Measurements from ENCODE around the gene RFFL. TPM values are rescaled to one million over a fixed set of nuclear protein-coding genes. Genes with fewer than 3 reads are reported as not detected.
A peak's percentile ranks its signal among the peaks of the same experiment; 100 is the strongest.

RFFL gene
- total RNA-seq, 1 experiment from 2014 or later, result 40.3 TPM

DNA sequence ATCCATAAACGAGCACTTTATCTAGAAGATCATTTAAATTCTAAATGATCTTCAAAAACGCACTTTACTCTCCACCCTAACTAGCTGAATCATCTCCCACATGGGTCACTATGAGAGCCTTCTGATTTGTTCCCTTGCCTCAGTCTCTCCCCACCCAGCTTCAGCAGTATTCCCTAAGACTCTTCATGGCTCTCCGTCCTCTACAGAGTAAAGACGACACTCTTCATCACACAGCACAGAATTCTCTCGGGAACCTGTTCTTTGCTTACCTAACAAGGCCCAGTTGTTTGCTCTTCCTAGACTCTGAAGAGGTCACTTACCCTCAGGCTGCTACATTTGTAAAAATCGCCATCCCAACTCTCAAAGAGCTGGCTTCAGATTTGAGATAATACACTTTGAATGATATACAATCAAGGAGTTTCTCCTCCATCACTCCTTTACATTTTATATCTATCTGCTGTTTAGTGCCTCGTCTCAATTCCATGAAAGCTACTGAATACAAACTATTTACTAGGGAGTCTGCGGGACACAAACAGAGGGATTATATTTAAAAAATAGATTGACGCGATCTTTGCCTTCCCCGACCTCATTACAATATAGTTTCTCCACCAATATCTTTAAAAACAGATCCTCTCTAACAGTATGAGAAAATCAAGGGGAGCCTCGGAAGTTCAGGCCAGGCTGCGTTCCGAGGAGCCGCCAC is 83.7 kb downstream of the RFFL start:
- Histone ChIP-seq H3K9ac (ENCODE audit: low read length) (peak overlapping the region; percentile 93), H3K4me3 (replicated peaks in 1 of 2; ENCODE audit: low read depth in 1 of 2, low read length in 2 of 2) (peak overlapping the region; percentile 68 to 80), H3K4me1 (ENCODE audit: control insufficient read depth in 1 of 2, insufficient read depth in 2 of 2, low read length in 2 of 2) (peaks cover 9 to 19% of the 10 kb centered on the region in 2 experiments; a peak in 3 of 4 replicates), H4K20me1 (ENCODE audit: insufficient read depth) (no peaks in the 10 kb centered on the region), H3K4me2 (ENCODE audit: low read length) (peak overlapping the region; percentile 90), H3K27me3 (ENCODE audit: insufficient read depth, low read length) (no peaks in the 10 kb centered on the region), H3K27ac (ENCODE audit: low read depth, low read length) (peak overlapping the region; percentile 87), H3K9me3 (ENCODE audit: control insufficient read depth in 1 of 2, insufficient read depth in 1 of 2, low read depth in 1 of 2, low read length in 2 of 2) (no peaks in the 10 kb centered on the region), H3K79me2 (ENCODE audit: insufficient read depth, low read length) (peaks cover 30% of the 10 kb centered on the region), H2AFZ (ENCODE audit: low read depth, low read length, poor library complexity, severe bottlenecking) (peak overlapping the region; percentile 67), H3K9me2 (ENCODE audit: insufficient read depth) (no peaks in the 10 kb centered on the region), H3K36me3 (ENCODE audit: control insufficient read depth in 1 of 2, insufficient read depth in 2 of 2, low read length in 2 of 2) (0 out of 4 replicates have a peak, but pooled peaks cover 0 to 2% of the 10 kb centered on the region in 2 experiments)
- ChIA-PET POLR2A (interaction anchor here (1.4 to 1.8 kb wide), 2 partner anchors 11 to 14 kb away, joined by 4 to 5 read pairs; no protein-coding TSS in a partner anchor), RAD21 (ENCODE audit: low non-redundant PET in 1 of 2, low total read pairs in 2 of 2, uncharacterized antibody in 2 of 2, unreplicated experiment in 2 of 2) (no interaction called here), CTCF (interaction anchor here (1.4 kb wide), 1 partner anchor 437 kb away, joined by 3 read pairs; no protein-coding TSS in a partner anchor)
- TF ChIP-seq, protein P1, sequence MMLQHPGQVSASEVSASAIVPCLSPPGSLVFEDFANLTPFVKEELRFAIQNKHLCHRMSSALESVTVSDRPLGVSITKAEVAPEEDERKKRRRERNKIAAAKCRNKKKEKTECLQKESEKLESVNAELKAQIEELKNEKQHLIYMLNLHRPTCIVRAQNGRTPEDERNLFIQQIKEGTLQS (IDR thresholded peaks at IDR 0.05), result no peak
- intact Hi-C loops (cut with micrococcal nuclease), result loop anchor here (5.0 kb wide), 2 partner anchors 138 to 262 kb away; partner anchors contain the start of genes RAD51D and SLFN5
- BruUV-seq (replicated peaks), result TSS peak; percentile 98
- ATAC-seq (no peak), DNase-seq (ENCODE audit: low read depth, low spot score) (no peak)

DNA sequence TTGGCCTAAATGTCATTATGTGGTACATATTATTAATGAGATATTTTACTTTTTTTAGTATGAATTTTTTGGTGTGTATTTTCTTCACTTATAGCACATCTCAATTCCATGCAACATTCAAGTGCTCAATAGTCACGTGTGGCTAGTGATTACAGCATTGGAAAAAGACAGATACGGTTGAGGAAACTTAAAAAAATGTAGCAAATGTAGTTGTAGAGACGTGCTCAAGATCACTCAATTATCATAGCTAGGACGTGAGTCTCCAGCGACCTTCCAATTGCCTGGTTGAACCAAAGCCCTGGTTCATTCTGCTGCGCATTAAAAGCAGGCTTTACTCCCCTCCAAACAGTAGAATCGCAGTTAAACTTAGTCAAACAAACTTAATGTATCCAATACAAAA is 84.4 kb downstream of the RFFL start:
- Histone ChIP-seq H3K4me1 (ENCODE audit: control insufficient read depth in 1 of 2, insufficient read depth in 2 of 2, low read length in 2 of 2) (peaks cover 9 to 19% of the 10 kb centered on the region in 2 experiments; a peak in 3 of 4 replicates), H3K79me2 (ENCODE audit: insufficient read depth, low read length) (peaks cover 29% of the 10 kb centered on the region), H3K9ac (ENCODE audit: low read length) (peak overlapping the region; percentile 93; the same call in 1 of the 2 replicates), H3K4me3 (replicated peaks in 1 of 2; ENCODE audit: low read depth in 1 of 2, low read length in 2 of 2) (peak overlapping the region; percentile 68 to 80; a peak in 3 of 4 replicates), H3K4me2 (ENCODE audit: low read length) (peak overlapping the region; percentile 90), H4K20me1 (ENCODE audit: insufficient read depth) (no peaks in the 10 kb centered on the region), H3K9me2 (ENCODE audit: insufficient read depth) (no peaks in the 10 kb centered on the region), H2AFZ (ENCODE audit: low read depth, low read length, poor library complexity, severe bottlenecking) (no peak overlapping the region), H3K9me3 (ENCODE audit: control insufficient read depth in 1 of 2, insufficient read depth in 1 of 2, low read depth in 1 of 2, low read length in 2 of 2) (no peaks in the 10 kb centered on the region), H3K36me3 (ENCODE audit: control insufficient read depth in 1 of 2, insufficient read depth in 2 of 2, low read length in 2 of 2) (no peaks in the 10 kb centered on the region), H3K27ac (ENCODE audit: low read depth, low read length) (peak overlapping the region; percentile 87; the same call in 1 of the 2 replicates), H3K27me3 (ENCODE audit: insufficient read depth, low read length) (no peaks in the 10 kb centered on the region)
- intact Hi-C loops (cut with micrococcal nuclease), result no loop called here
- ATAC-seq, result no peak
- no TSS peak for BruUV-seq (replicated peaks)
- CTCF ChIA-PET, result no interaction called here
- RAD21 ChIA-PET (ENCODE audit: low non-redundant PET in 1 of 2, low total read pairs in 2 of 2, uncharacterized antibody in 2 of 2, unreplicated experiment in 2 of 2), result no interaction called here
- DNase-seq (ENCODE audit: low read depth, low spot score), result no peak
- POLR2A ChIA-PET, result interaction anchor here (1.4 to 1.8 kb wide), 2 partner anchors 10 to 13 kb away, joined by 4 to 5 read pairs; no protein-coding TSS in a partner anchor
- TF ChIP-seq CBX3 (IDR thresholded peaks at IDR 0.05; ENCODE audit: low read depth) (no peak), POLR2A (IDR thresholded peaks at IDR 0.05; ENCODE audit: borderline replicate concordance, extremely low read depth, insufficient read depth, insufficient read length) (no peak), SP1 (IDR thresholded peaks at IDR 0.05; ENCODE audit: low read depth) (no peak), SIN3A (IDR thresholded peaks at IDR 0.05; ENCODE audit: low read depth) (no peak), ZFX (IDR thresholded peaks at IDR 0.05) (no peak), CEBPB (IDR thresholded peaks at IDR 0.05; ENCODE audit: low read depth) (no peak), TCF7L2 (IDR thresholded peaks at IDR 0.05; ENCODE audit: borderline replicate concordance, extremely low read depth, insufficient read depth, insufficient read length) (no peak), RAD21 (IDR thresholded peaks at IDR 0.05; ENCODE audit: low read depth) (no peak), EGR1 (IDR thresholded peaks at IDR 0.05; ENCODE audit: low read depth) (no peak), JUND (IDR thresholded peaks at IDR 0.05) (no peak), ZNF274 (IDR thresholded peaks at IDR 0.05; ENCODE audit: low read depth, low read length) (no peak), SRF (IDR thresholded peaks at IDR 0.05; ENCODE audit: low read depth) (no peak)
- TF ChIP-seq, protein P2, sequence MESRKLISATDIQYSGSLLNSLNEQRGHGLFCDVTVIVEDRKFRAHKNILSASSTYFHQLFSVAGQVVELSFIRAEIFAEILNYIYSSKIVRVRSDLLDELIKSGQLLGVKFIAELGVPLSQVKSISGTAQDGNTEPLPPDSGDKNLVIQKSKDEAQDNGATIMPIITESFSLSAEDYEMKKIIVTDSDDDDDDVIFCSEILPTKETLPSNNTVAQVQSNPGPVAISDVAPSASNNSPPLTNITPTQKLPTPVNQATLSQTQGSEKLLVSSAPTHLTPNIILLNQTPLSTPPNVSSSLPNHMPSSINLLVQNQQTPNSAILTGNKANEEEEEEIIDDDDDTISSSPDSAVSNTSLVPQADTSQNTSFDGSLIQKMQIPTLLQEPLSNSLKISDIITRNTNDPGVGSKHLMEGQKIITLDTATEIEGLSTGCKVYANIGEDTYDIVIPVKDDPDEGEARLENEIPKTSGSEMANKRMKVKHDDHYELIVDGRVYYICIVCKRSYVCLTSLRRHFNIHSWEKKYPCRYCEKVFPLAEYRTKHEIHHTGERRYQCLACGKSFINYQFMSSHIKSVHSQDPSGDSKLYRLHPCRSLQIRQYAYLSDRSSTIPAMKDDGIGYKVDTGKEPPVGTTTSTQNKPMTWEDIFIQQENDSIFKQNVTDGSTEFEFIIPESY (IDR thresholded peaks at IDR 0.05; ENCODE audit: extremely low read depth, insufficient replicate concordance, low read length), result no peak
- TF ChIP-seq, protein P3, sequence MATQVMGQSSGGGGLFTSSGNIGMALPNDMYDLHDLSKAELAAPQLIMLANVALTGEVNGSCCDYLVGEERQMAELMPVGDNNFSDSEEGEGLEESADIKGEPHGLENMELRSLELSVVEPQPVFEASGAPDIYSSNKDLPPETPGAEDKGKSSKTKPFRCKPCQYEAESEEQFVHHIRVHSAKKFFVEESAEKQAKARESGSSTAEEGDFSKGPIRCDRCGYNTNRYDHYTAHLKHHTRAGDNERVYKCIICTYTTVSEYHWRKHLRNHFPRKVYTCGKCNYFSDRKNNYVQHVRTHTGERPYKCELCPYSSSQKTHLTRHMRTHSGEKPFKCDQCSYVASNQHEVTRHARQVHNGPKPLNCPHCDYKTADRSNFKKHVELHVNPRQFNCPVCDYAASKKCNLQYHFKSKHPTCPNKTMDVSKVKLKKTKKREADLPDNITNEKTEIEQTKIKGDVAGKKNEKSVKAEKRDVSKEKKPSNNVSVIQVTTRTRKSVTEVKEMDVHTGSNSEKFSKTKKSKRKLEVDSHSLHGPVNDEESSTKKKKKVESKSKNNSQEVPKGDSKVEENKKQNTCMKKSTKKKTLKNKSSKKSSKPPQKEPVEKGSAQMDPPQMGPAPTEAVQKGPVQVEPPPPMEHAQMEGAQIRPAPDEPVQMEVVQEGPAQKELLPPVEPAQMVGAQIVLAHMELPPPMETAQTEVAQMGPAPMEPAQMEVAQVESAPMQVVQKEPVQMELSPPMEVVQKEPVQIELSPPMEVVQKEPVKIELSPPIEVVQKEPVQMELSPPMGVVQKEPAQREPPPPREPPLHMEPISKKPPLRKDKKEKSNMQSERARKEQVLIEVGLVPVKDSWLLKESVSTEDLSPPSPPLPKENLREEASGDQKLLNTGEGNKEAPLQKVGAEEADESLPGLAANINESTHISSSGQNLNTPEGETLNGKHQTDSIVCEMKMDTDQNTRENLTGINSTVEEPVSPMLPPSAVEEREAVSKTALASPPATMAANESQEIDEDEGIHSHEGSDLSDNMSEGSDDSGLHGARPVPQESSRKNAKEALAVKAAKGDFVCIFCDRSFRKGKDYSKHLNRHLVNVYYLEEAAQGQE (IDR thresholded peaks at IDR 0.05; ENCODE audit: low read depth), result no peak

Data from HCT116 (cell line).